ENCODE results near the gene DDX25.

DNA sequence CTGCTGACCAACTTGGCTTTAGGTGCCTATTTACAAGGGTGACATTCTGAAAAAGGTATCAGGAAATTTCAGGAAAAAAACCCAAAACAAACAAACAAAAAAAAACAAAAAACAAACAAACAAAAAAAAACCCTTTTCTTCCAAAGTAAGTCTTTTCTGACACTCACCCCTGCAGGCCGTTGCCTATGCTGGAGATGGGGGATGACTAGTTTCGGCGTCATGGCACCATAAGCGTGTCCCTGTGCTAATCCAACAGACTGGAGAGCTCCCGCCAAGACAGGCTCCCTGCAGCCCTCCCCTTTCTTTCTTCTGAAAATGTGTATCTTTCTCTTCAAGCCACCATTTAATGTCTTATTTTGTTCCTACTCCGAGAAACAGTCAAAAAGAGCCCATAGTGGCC is 55.2 kb downstream of the DDX25 start:
- TF ChIP-seq SREBF2 (IDR thresholded peaks at IDR 0.05; ENCODE audit: low read length): no peak
- TF ChIP-seq RBBP5 (conservative IDR thresholded peaks at IDR 0.05): no peak
- no peak for TF ChIP-seq FOS (IDR thresholded peaks at IDR 0.05; ENCODE audit: borderline replicate concordance, extremely low read depth, insufficient read length)
- TF ChIP-seq BHLHE40 (IDR thresholded peaks at IDR 0.05; ENCODE audit: borderline replicate concordance in 1 of 2, low read depth in 2 of 2, low read length in 1 of 2): no peak
- no peak for TF ChIP-seq POLR2A (IDR thresholded peaks at IDR 0.05; ENCODE audit: low read depth, low read length)
- TF ChIP-seq FOXK2 (IDR thresholded peaks at IDR 0.05): no peak
- TF ChIP-seq BCLAF1 (IDR thresholded peaks at IDR 0.05): no peak
- no peak for TF ChIP-seq HDGF (IDR thresholded peaks at IDR 0.05)
- no peak for TF ChIP-seq CBX5 (IDR thresholded peaks at IDR 0.05; ENCODE audit: low read depth)
- TF ChIP-seq TCF3 (IDR thresholded peaks at IDR 0.05; ENCODE audit: borderline replicate concordance, insufficient read depth, low read depth, low read length): no peak
- no peak for TF ChIP-seq RCOR1 (conservative IDR thresholded peaks at IDR 0.05; ENCODE audit: low read depth, low read length)
- no peak for TF ChIP-seq JUND (IDR thresholded peaks at IDR 0.05; ENCODE audit: low read depth, low read length)
- TF ChIP-seq RELA (IDR thresholded peaks at IDR 0.05; ENCODE audit: borderline replicate concordance, partially characterized antibody): no peak

Measured in GM12878 (cell line).